BJ (cell line): Measurements from ENCODE around the gene RXFP4. TPM values are rescaled to one million over a fixed set of nuclear protein-coding genes. Genes with fewer than 3 reads are reported as not detected.

Experiments
- CTCF ChIA-PET: fragments of 350-600 bp; formaldehyde crosslinking; extraction: SDS; loops from one replicate; lab custom pipeline; 2021; ENCODE audit warnings: antibody characterized with exemption, inconsistent platforms; lab: Yijun Ruan, JAX
- POLR2A ChIA-PET: fragments of 300-600 bp; sonication (Branson Sonifier 250); formaldehyde crosslinking; extraction: SDS; loops from one replicate; lab custom pipeline; 2021; ENCODE audit warnings: antibody characterized with exemption; lab: Charles Lee
- DNase-seq: peaks from one replicate; pipeline ENCODE4 v3.0.0-alpha.2; 2011; ENCODE audit warnings: low read depth
- H3K27me3 ChIP-seq: 2 replicates; pipeline ENCODE4 v1.6.0; 2011; ENCODE audit warnings: low read length; ENCODE audit not compliant: control insufficient read depth, insufficient read depth
- H3K36me3 ChIP-seq: 2 replicates; pipeline ENCODE4 v1.5.1; 2011; ENCODE audit warnings: low read length; ENCODE audit not compliant: control insufficient read depth, insufficient read depth
- H3K4me3 ChIP-seq: 2 replicates; pipeline ENCODE4 v1.5.1; 2011; ENCODE audit warnings: low read depth, mild to moderate bottlenecking, control low read depth, low read length
- CTCF ChIP-seq: IDR thresholded peaks from 2 replicates; pipeline ENCODE4 v1.5.1; 2011; ENCODE audit warnings: low read depth, mild to moderate bottlenecking, control low read depth, inconsistent platforms, low read length, moderate library complexity; ENCODE audit not compliant: insufficient read depth
- polyA plus RNA-seq: library from polyadenylated mRNA; depleted of rRNA; stranded (reverse); fragments of >200 nt; gene quantifications from 2 replicates; pipeline ENCODE4 v1.2.3, GENCODE V29; 2011

RXFP4 gene
- polyA plus RNA-seq, 1 experiment, result not detected

- Histone ChIP-seq H3K36me3 (peaks cover 1% of the 10 kb centered on the region), H3K4me3 (peak overlapping the region; percentile 80), H3K27me3 (no peaks in the 10 kb centered on the region)
- ChIA-PET POLR2A (interaction anchor here (1.0 kb wide), 1 partner anchor 17 kb away, joined by 3 read pairs; no protein-coding TSS in a partner anchor), CTCF (interaction anchor here (0.8 to 2.0 kb wide), 7 partner anchors 9 to 87 kb away, joined by 3 to 11 read pairs (median 3); partner anchors contain the start of gene KHDC4)
- DNase-seq, result no peak
- no peak; the same call in 1 of the 2 replicates for TF ChIP-seq CTCF
These were observed 38.3 kb downstream of the RXFP4 start for GRCh38 chr1:155979597-155980343.

- Histone ChIP-seq H3K4me3 (peak overlapping the region; percentile 80), H3K36me3 (peaks cover 1% of the 10 kb centered on the region), H3K27me3 (no peaks in the 10 kb centered on the region)
- ChIA-PET CTCF (interaction anchor here (0.8 to 7.5 kb wide), 6 partner anchors 8 to 42 kb away, joined by 3 to 57 read pairs (median 8); no protein-coding TSS in a partner anchor), POLR2A (interaction anchor here (0.6 kb wide), 1 partner anchor 50 kb away, joined by 3 read pairs; no protein-coding TSS in a partner anchor)
- TF ChIP-seq CTCF, result no peak
- no peak for DNase-seq
These were observed 40.0 kb downstream of the RXFP4 start for GRCh38 chr1:155981266-155982088.

GRCh38 chr1:155982106-155982505, 40.7 kb downstream of the RXFP4 start:
- Histone ChIP-seq H3K36me3 (peaks cover 1% of the 10 kb centered on the region), H3K27me3 (no peaks in the 10 kb centered on the region), H3K4me3 (peak overlapping the region; percentile 80)
- TF ChIP-seq CTCF, result no peak
- ChIA-PET CTCF (interaction anchor here (1.0 to 7.5 kb wide), 4 partner anchors 11 to 43 kb away, joined by 3 to 57 read pairs (median 8); no protein-coding TSS in a partner anchor), POLR2A (no interaction called here)
- DNase-seq, result no peak

GRCh38 chr1:155983191-155984024, 42.0 kb downstream of the RXFP4 start:
- peak; percentile 99 for DNase-seq
- Histone ChIP-seq H3K27me3 (no peaks in the 10 kb centered on the region), H3K36me3 (peaks cover 1% of the 10 kb centered on the region), H3K4me3 (peak overlapping the region; percentile 80)
- ChIA-PET CTCF (interaction anchor here (0.6 to 7.5 kb wide), 8 partner anchors 12 to 97 kb away, joined by 3 to 57 read pairs (median 6); partner anchors contain the start of gene KHDC4), POLR2A (interaction anchor here (0.6 kb wide), 1 partner anchor 38 kb away, joined by 3 read pairs; no protein-coding TSS in a partner anchor)
- no peak; the same call in 1 of the 2 replicates for TF ChIP-seq CTCF
